Esophagus squamous epithelium (tissue), 5 donors: ENCODE measurements around the gene CD44. TPM values are rescaled to one million over a fixed set of nuclear protein-coding genes. Genes with fewer than 3 reads are reported as not detected.

Experiments
- DNase-seq: peaks from one replicate; lab custom pipeline; 2025; lab: John Stamatoyannopoulos, UW
- H3K27ac ChIP-seq, 4 donors: fragments of 200-600 bp; sonication (generic); one replicate each; pipeline ENCODE4 v1.5.1; 2016 to 2019; ENCODE audit warnings: mild to moderate bottlenecking in 1 of 4
- H3K27me3 ChIP-seq, 4 donors: fragments of 200-600 bp; sonication (generic); 1 replicate in 3 of 4; 2 replicates in 1 of 4; pipeline versions ENCODE4 v1.5.1 to v1.6.0; 2017 to 2021; ENCODE audit warnings: antibody characterized with exemption in 1 of 4
- H3K36me3 ChIP-seq, 3 donors: fragments of 200-600 bp; sonication (generic); one replicate each; pipeline ENCODE4 v1.5.1; 2016 to 2019
- H3K4me1 ChIP-seq, 3 donors: fragments of 200-600 bp; sonication (generic); one replicate each; pipeline ENCODE4 v1.5.1; 2017 to 2019
- H3K4me3 ChIP-seq, 4 donors: fragments of 200-600 bp; sonication (generic); 1 replicate in 3 of 4; 2 replicates in 1 of 4; pipeline ENCODE4 v1.5.1; 2016 to 2019; ENCODE audit warnings: mild to moderate bottlenecking in 2 of 4, moderate library complexity in 1 of 4
- H3K9me3 ChIP-seq, 3 donors: fragments of 200-600 bp; sonication (generic); one replicate each; pipeline ENCODE4 v1.5.1; 2016 to 2019
- CTCF ChIP-seq, 6 experiments: fragments of 450-650 bp in 4 of 6; fragments of 200-600 bp in 2 of 6; sonication (generic) in 2 of 6; IDR thresholded peaks; one replicate each; pipeline ENCODE4 v1.5.1; 2016 to 2019; ENCODE audit warnings: antibody characterized with exemption in 6 of 6, mild to moderate bottlenecking in 4 of 6, moderate library complexity in 4 of 6
- POLR2A ChIP-seq, 4 donors: fragments of 450-650 bp; IDR thresholded peaks; one replicate each; pipeline ENCODE4 v1.6.1; 2017; ENCODE audit warnings: antibody characterized with exemption in 4 of 4, mild to moderate bottlenecking in 4 of 4, moderate library complexity in 3 of 4
- WGBS, 2 donors: methylation state at CpG; one replicate each; pipeline ENCODE4 v1.1.5; 2018; 5-methylcytosine and 5-hydroxymethylcytosine counted together
- intact Hi-C: fragments of 100-400 bp; cut with DNase I; formaldehyde crosslinking; loops from one replicate; pipeline ENCODE4 v1.15.0; 2022
- total RNA-seq, 4 donors: library from RNA; depleted of rRNA; stranded (reverse); fragments of >200 nt; gene quantifications; one replicate each; pipeline ENCODE4 v1.1.0, GENCODE V29; 2016
- donor health status: DM: yes; HTN: yes; CAD: no.

The CD44 gene
- total RNA-seq, 4 donors from 2014 or later, result 418 to 565 (median 463) TPM

DNA sequence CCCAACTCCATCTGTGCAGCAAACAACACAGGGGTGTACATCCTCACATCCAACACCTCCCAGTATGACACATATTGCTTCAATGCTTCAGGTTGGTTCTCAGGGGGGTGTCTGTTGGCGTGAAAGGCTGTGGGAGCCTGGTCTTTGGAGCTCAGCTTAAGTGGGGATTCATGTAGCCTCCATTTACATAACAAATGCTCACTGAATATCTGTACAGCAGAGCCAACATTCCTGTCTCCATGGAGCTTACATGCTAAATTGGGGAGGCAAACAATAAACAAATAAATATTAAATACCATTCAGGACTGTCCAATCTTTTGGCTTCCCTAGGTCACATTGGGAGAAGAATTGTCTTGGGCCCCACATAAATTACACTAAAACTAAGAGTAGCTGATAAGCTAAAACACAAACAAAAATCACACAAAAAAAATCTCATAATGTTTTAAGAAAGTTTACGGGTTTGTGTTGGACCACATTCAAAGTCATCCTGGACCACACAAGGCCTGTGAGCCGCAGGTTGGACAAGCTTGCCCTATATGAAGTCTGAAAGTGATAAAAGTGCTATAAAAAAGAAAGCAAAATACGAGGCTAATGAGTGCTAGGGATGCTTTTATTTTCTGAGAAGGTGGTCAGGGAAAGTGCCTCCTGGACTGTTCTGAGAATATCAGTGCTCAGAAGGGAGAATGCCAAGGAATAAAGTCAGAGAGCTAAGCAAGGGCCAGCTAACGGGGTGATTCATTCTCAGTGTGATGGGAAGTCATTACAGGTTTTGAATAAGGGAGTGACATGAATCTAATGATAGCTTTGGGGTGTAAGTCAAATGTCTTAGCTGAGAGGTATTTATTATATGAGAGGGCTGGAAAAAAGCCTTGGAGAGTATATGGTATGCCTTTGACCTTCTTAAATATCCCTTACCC is 41.6 kb downstream of the CD44 start:
- TF ChIP-seq POLR2A (IDR thresholded peaks at IDR 0.05) (no peak), CTCF (IDR thresholded peaks at IDR 0.05) (no peak)
- intact Hi-C loops, result no loop called here
- DNase-seq, result no peak
- Histone ChIP-seq H3K27me3 (no peaks in the 10 kb centered on the region), H3K4me1 (peaks cover 24 to 76% (median 24%) of the 10 kb centered on the region in 3 donors), H3K9me3 (no peaks in the 10 kb centered on the region), H3K36me3 (peaks cover 12 to 84% (median 14%) of the 10 kb centered on the region in 3 donors), H3K27ac (peak overlapping the region in 3 of 4 donors; percentile 46 to 78 (median 67)), H3K4me3 (no peak overlapping the region)
- WGBS, 2 donors, result 57 to 61% methylated on average over 4 of the region's 5 CpGs

DNA sequence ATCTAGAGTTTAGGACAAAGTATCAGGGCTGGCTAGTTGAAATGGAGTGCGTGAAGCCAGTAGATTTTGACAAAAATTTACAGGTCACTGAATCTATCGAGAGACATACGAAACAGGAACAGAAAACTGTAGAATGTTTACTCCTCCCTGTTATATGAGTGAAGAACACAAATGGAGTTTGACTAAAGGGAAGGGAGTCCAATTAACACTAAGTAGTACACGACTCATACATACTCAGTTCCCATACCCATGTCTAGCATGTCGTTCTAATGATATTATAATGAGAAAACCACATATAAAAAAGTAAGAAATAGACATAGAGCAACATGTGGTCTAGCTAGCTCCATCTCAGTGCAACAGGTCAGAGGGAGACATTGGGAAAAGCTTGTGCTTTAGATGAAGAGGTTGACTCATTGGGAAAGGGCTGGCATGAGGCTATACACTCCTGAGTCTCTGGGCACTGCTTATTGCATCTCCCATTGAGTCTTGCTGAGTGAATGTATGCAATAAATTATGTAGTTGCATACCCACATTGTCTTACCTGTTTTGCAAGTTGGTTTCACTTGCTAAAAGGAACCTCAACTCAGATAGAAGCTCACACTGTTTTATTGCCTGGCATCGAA is 43.5 kb downstream of the CD44 start:
- no peak for DNase-seq
- 72 to 89% methylated on average over 6 of the region's 6 CpGs for WGBS, 2 donors
- H3K4me1 ChIP-seq, result peaks cover 24 to 65% (median 24%) of the 10 kb centered on the region in 3 donors
- intact Hi-C loops, result no loop called here
- no peaks in the 10 kb centered on the region for H3K9me3 ChIP-seq
- H3K27ac ChIP-seq, result peak overlapping the region in 2 of 4 donors; percentile 35 to 44
- H3K4me3 ChIP-seq, result no peak overlapping the region
- TF ChIP-seq POLR2A (IDR thresholded peaks at IDR 0.05) (no peak), CTCF (IDR thresholded peaks at IDR 0.05) (no peak)
- peaks cover 4 to 89% (median 7%) of the 10 kb centered on the region in 3 donors for H3K36me3 ChIP-seq
- no peaks in the 10 kb centered on the region for H3K27me3 ChIP-seq

DNA sequence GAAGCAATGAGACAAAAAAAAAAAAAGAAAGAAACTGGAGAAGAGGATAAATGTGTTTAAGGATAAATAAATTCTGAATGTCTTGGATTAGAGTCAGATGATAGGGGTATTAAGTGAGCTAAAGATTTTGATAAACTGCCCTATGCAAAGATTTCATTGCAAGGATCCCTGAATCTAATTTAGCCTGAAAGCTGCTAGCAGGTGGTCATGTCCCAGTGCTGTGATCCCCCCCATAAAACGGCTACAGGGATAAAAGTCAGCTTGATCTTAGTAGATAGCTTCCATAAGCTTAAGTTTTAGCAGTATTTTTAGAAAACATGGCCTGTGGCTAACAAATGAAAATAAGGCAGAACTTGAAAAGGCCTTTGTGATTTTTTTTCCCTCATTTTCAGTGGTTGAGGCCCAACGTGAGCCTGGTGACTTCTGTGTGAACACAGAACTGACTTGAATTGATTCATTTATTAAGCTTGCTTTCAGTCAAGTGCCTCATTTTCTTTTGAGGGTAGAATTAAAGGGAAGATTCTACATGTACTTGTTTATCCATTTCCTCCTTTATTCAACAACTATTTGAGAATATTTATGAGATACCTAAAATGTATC is 44.5 kb downstream of the CD44 start:
- Histone ChIP-seq H3K9me3 (no peaks in the 10 kb centered on the region), H3K4me3 (no peak overlapping the region), H3K27ac (peak overlapping the region in 1 of 4 donors; percentile 44), H3K4me1 (peaks cover 14 to 57% (median 20%) of the 10 kb centered on the region in 3 donors), H3K36me3 (peaks cover 0 to 89% (median 0%) of the 10 kb centered on the region in 3 donors), H3K27me3 (no peaks in the 10 kb centered on the region)
- no peak for TF ChIP-seq CTCF (IDR thresholded peaks at IDR 0.05)
- TF ChIP-seq POLR2A (IDR thresholded peaks at IDR 0.05), result no peak
- DNase-seq, result no peak
- WGBS, 2 donors, result 48 to 55% methylated on average over 2 of the region's 2 CpGs
- intact Hi-C loops, result no loop called here

DNA sequence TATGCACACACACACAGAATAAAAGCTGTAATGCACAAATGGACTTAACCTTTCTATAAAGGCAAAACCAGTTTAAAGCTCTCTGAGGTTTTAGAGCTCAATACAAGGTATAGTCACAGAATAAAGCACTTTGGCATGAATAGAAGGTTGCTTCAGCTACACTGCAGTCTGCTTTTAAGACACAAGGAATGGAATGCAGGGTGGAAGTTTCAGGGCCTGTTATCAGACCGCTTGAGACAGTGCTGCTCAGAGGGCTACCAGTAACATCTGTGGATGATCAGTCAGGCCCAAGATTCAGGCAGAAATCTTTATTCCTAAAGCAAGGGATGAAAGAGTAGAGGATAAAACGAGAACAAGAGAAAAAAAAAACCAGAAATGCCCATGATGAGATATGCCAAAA is 46.7 kb downstream of the CD44 start:
- H3K9me3 ChIP-seq, result no peaks in the 10 kb centered on the region
- H3K4me3 ChIP-seq, result no peak overlapping the region
- peaks cover 3 to 43% (median 5%) of the 10 kb centered on the region in 3 donors for H3K4me1 ChIP-seq
- 57 to 58% methylated on average over 2 of the region's 2 CpGs for WGBS, 2 donors
- no peak overlapping the region for H3K27ac ChIP-seq
- DNase-seq, result no peak
- TF ChIP-seq POLR2A (IDR thresholded peaks at IDR 0.05) (no peak), CTCF (IDR thresholded peaks at IDR 0.05) (no peak)
- intact Hi-C loops, result no loop called here
- H3K36me3 ChIP-seq, result peaks cover 7 to 96% (median 9%) of the 10 kb centered on the region in 3 donors
- H3K27me3 ChIP-seq, result no peaks in the 10 kb centered on the region
